ENCODE measurements around the gene MBNL2. TPM values are rescaled to one million over a fixed set of nuclear protein-coding genes. Genes with fewer than 3 reads are reported as not detected.

MBNL2 gene
- polyA plus RNA-seq, 1 experiment: 27.4 TPM

GRCh38 chr13:97288486-97288900 is 66.4 kb downstream of the MBNL2 start:
- ChIA-PET CTCF (no interaction called here), POLR2A (no interaction called here)
- no peak overlapping the region for H3K4me3 ChIP-seq (ENCODE audit: low read depth, low read length)
- DNase-seq (ENCODE audit: low read depth): no peak
- TF ChIP-seq CTCF (IDR thresholded peaks at IDR 0.05; ENCODE audit: insufficient read depth, low read depth, low read length): no peak
- no peaks in the 10 kb centered on the region for H3K36me3 ChIP-seq (ENCODE audit: control insufficient read depth, insufficient read depth, low read length)
- no peaks in the 10 kb centered on the region for H3K27me3 ChIP-seq (ENCODE audit: control insufficient read depth, insufficient read depth, low read length)

GRCh38 chr13:97289514-97290298 is 67.6 kb downstream of the MBNL2 start:
- no peak overlapping the region for H3K4me3 ChIP-seq (ENCODE audit: low read depth, low read length)
- CTCF ChIA-PET: no interaction called here
- TF ChIP-seq CTCF (IDR thresholded peaks at IDR 0.05; ENCODE audit: insufficient read depth, low read depth, low read length): no peak

GRCh38 chr13:97295283-97296182 is 73.4 kb downstream of the MBNL2 start:
- DNase-seq (ENCODE audit: low read depth): no peak
- TF ChIP-seq CTCF (IDR thresholded peaks at IDR 0.05; ENCODE audit: insufficient read depth, low read depth, low read length): no peak
- H3K36me3 ChIP-seq (ENCODE audit: control insufficient read depth, insufficient read depth, low read length): no peaks in the 10 kb centered on the region
- no peak overlapping the region for H3K4me3 ChIP-seq (ENCODE audit: low read depth, low read length)
- ChIA-PET CTCF (no interaction called here), POLR2A (no interaction called here)
- no peaks in the 10 kb centered on the region for H3K27me3 ChIP-seq (ENCODE audit: control insufficient read depth, insufficient read depth, low read length)

More at GRCh38 chr13:97289514-97290298, 67.6 kb downstream of the MBNL2 start:
- DNase-seq (ENCODE audit: low read depth): no peak
- POLR2A ChIA-PET: no interaction called here
- H3K36me3 ChIP-seq (ENCODE audit: control insufficient read depth, insufficient read depth, low read length): no peaks in the 10 kb centered on the region
- no peaks in the 10 kb centered on the region for H3K27me3 ChIP-seq (ENCODE audit: control insufficient read depth, insufficient read depth, low read length)

GRCh38 chr13:97296740-97297139 is 74.6 kb downstream of the MBNL2 start:
- no peaks in the 10 kb centered on the region for H3K27me3 ChIP-seq (ENCODE audit: control insufficient read depth, insufficient read depth, low read length)
- no peak for TF ChIP-seq CTCF (IDR thresholded peaks at IDR 0.05; ENCODE audit: insufficient read depth, low read depth, low read length)
- peaks cover 1% of the 10 kb centered on the region; the same call in 1 of the 2 replicates for H3K36me3 ChIP-seq (ENCODE audit: control insufficient read depth, insufficient read depth, low read length)
- DNase-seq (ENCODE audit: low read depth): no peak
- no peak overlapping the region for H3K4me3 ChIP-seq (ENCODE audit: low read depth, low read length)
- CTCF ChIA-PET: no interaction called here
- POLR2A ChIA-PET: interaction anchor here (0.6 kb wide), 1 partner anchor 111 kb away, joined by 3 read pairs; no protein-coding TSS in a partner anchor

- Histone ChIP-seq H3K36me3 (ENCODE audit: control insufficient read depth, insufficient read depth, low read length) (peaks cover 1% of the 10 kb centered on the region; the same call in 1 of the 2 replicates), H3K27me3 (ENCODE audit: control insufficient read depth, insufficient read depth, low read length) (no peaks in the 10 kb centered on the region), H3K4me3 (ENCODE audit: low read depth, low read length) (no peak overlapping the region)
- no peak for TF ChIP-seq CTCF (IDR thresholded peaks at IDR 0.05; ENCODE audit: insufficient read depth, low read depth, low read length)
- no peak for DNase-seq (ENCODE audit: low read depth)
- POLR2A ChIA-PET: interaction anchor here (0.5 kb wide), 1 partner anchor 131 kb away, joined by 6 read pairs; no protein-coding TSS in a partner anchor
- CTCF ChIA-PET: interaction anchor here (1.2 to 1.5 kb wide), 2 partner anchors 35 to 86 kb away, joined by 3 read pairs; no protein-coding TSS in a partner anchor
Observed at GRCh38 chr13:97298816-97299215, 76.7 kb downstream of the MBNL2 start.
